SKM-1 treated with dmso at 0.1 percent for 144 hours (cell line): ENCODE data around the gene ZNF646.

ENCODE experiments used
- DNase-seq: peaks from one replicate; lab custom pipeline; 2025; ENCODE audit not compliant: unreplicated experiment; lab: John Stamatoyannopoulos, UW

ZNF646 gene

DNA sequence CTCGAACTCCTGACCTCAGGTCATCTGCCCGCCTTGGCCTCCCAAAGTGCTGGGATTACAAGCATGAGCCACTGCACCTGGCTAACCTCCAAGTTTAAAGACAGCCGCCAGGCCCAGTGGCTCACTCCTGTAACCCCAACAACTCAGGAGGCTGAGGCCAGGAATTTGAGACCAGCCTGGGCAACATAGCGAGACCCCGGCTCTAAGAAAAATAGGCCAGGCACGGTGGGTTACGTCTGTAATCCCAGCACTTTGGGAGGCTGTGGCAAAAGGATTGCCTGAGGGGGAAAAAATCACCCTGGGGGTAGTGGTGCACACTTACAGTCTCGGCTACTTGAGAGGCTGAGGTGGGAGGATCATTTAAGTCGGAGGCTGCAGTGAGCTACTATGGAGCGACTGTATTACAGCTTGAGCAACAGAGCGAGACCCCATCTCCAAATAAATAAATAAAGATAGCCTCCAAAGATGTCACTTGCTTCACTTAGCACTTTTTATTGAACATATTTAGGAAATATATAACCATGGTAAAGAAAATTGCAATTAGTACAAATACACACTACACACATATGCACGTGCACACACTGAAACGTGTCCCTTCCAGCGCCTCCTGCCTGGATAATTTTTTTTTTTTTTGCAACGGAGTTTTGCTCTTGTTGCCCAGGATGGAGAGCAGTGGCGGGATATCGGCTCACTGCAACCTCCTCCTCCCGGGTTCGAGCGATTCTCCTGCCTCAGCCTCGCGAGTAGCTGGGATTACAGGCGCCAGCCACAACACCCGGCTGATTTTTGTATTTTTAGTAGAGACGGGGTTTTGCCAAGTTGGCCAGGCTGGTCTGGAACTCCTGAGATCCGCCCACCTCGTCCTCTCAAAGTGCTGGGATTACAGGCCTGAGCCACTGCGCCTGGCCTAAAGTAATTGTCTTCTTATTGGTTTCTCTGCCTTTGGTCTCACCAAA lies 32.6 kb downstream of the ZNF646 start:
- DNase-seq = no peak

DNA sequence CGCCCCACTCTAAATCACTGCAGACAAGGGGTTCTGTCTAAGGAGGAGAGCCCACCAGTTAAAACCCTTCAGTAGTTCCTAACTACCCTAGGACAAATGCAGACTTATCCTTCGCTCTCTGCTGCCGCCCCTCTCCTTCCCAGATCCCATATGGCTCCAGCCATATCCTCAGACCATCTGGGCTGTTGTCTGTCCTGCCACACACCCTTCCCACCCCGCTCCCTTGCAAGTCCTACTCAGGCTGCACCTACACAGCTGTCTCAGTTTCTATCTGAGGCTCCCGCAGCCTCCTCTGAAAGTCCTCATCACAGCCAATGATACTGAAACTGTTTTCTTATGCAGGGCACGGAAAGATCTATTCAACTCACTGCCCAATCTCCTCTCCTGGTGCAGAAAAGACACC lies 33.2 kb downstream of the ZNF646 start:
- no peak for DNase-seq

DNA sequence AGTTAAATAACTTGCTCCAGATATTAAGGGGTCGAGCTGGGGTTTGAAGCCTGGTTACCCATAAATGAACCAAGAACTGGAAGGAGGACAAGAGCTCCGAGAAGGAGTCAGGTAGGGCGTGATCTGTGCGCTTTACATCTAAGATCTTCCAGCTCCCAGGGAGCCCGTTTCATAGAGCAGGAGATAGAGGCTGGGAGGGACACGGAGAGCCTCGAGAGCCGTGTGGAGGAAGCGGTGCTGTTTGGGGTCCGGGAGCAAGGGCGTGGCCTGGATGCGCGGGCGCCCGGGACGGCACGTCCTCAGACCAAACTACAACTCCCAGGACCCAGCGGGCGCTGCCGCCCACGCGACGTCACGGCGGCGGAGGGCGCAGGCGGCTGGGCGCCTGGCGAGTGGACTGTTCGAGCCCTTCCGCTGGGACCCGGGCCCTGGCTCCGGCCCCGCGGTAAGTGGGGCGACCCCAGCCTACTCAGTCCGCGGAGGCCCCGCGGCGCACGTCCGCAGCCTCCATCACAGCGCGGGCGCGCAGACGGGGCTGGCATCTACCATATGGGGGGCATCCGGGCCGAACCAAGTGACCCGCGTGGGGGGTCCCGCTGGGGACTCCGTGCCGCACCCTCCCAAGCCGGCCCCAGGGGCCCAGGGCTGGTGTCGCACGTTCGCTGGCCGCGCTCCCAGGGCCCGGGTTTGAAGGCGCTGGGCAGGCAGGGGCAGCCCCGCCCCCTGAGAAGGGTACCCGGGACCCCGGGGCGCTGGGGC lies 34.0 kb downstream of the ZNF646 start, which contains the start of gene BCKDK:
Gene BCKDK (plus strand): TSS at position 352 of the 759 bp plus-strand sequence. CDS start 838 bp downstream, outside the sequence.
- DNase-seq = peak; percentile 64

DNA sequence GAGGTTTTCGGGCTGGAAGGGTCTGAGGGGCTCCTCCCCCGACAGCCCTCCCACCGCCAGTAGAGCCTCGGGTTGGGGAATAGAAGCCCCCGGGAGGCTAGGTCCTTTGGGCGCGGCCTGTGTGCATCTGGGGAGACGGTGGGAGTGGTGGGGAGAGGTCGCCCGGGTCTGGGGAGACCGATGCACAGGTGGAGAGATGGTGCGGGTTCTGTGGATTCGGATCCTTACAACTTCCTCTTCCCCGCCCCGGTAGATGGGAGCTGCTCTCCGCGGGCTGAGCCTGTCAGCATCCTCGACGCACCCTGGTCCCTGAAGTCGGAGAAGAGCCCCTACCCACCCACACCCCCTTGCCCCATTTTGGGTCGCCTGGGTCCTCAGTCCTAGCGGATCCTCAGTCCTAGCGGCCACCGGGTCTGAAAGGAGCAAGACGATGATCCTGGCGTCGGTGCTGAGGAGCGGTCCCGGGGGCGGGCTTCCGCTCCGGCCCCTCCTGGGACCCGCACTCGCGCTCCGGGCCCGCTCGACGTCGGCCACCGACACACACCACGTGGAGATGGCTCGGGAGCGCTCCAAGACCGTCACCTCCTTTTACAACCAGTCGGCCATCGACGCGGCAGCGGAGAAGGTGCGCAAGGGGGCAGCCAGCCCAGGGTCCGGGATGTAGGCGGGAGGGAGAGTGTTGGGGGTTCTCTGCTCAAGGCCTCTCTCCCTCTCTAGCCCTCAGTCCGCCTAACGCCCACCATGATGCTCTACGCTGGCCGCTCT lies 34.8 kb downstream of the ZNF646 start:
- no peak for DNase-seq

DNA sequence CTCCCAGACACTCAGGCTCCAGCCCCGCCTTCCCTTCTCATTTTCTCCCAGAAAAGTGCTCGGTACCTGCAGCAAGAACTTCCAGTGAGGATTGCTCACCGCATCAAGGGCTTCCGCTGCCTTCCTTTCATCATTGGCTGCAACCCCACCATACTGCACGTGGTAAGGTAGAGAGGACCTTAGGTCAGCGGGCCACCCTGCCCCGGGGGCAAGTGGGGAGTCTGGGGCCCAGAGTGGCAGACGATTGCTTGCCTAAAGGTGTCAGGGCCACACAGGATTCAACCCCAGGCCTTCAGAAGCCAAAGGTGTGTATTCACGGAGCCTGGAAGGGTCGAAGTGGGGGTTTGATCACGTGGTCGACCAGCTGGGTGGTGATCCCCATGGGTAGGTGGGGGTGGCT lies 35.4 kb downstream of the ZNF646 start:
- DNase-seq = no peak

DNA sequence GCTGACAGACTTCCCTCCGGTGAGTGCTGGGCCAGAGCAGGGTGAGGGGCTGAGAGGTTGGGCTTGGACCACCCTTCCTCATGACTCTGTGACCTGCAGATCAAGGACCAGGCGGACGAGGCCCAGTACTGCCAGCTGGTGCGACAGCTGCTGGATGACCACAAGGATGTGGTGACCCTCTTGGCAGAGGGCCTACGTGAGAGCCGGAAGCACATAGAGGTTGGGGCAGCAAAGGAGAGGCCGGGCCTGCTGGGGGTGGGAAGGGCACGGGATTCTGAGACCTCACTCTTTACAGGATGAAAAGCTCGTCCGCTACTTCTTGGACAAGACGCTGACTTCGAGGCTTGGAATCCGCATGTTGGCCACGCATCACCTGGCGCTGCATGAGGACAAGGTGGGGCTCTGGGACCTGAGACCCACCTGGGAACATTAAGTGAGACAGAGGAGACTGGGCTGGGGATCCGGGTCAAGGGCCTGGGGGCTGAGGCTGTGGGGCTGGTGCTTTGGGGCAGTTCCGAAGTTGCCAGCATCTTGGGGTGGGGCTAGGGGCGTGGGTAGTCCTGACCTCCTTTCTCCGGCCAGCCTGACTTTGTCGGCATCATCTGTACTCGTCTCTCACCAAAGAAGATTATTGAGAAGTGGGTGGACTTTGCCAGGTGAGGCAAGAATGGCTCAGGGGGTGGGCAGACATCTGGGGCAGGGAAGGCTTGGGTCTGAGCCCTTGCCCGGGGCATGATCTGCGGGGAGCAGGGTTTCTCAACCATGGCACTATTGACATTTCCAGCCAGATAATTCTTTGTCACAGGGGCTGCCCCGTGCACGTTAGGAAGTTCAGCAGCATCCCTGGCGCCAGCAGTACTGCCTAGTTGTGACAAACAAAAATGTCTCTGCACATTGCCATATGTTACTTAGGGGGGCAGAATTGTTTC lies 36.1 kb downstream of the ZNF646 start:
- no peak for DNase-seq

DNA sequence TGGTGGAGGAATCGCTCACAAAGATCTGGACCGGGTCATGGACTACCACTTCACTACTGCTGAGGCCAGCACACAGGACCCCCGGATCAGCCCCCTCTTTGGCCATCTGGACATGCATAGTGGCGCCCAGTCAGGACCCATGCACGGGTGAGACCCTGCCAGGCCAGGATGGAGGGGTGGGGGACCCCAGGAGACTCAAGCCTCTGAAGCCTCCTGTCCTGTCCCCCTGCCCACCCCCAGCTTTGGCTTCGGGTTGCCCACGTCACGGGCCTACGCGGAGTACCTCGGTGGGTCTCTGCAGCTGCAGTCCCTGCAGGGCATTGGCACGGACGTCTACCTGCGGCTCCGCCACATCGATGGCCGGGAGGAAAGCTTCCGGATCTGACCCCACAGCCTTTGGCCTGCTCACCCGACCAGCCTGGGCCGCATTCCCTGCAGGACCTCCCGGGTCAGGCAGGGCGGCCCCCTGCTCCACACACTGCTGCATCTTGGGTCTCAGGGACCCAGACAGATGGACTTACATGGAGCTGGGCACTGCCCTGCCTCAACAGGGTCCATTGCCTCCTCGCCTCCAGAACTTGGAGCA lies 37.8 kb downstream of the ZNF646 start:
- no peak for DNase-seq

DNA sequence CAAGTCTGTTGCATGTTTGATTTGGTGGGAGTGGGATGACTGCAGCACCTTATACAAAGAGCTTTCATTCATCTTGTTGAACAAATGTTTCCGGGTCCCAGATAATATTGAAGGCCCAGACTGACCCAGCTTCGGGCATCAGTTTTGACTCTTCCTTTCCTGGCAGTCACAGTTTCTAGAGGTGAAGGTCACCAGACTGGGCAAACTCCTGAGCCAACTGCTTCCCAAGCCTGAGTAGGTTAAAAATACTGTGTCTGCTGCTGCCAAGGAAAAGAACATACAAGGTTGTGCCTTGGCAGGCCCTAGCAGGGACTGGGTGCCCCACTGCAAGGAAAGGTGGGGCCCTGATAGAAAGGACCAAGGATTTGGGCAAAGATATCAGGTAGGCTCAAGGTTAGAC lies 38.5 kb downstream of the ZNF646 start:
- DNase-seq = no peak

DNA sequence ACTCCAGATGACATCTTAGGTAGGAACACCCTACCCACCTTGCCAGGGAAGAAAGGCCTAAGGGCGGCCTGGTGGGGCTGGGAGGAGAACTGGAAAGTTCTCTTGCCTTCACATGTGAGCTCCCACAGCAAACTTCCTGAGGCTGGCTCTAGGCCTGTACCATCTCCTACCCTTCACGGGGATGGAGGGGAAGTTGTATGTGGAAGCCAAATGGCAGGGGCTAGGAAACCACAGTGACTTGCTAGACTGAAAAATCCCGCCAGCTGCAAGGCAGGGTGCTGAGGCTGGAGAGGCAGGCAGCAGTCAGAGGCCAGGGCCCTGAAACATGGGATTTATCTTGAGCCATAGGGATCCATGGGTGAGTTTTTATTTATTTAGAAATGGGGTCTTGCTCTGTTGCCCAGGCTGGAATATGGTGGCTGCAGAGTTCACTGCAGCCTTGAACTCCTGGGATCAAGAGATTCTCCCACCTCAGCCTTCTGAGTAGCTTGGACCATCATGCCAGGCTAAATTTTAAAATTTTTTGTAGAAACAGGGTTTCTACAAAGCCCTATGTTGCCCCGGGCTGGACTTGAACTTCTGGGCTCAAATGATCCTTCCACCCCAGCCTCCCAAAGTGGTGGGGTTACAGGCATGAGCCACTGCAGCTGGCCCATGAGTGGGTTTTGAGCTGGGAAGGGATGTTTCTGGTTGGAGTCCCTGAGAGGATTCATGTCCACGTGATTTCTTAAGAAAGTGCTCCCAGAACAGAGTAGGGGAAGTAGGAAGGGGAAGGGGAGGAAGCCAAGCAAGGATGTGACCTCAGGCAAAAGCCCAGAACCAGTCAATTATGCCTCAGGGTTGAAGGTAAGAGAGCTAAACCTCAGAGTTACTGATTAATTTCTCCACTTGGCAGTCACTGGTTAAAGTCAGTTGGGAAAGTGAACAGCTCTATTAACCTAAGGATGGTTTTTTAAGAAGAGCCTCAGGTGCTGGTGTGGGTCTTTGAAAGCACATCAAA lies 39.2 kb downstream of the ZNF646 start:
- peak; percentile 80 for DNase-seq

DNA sequence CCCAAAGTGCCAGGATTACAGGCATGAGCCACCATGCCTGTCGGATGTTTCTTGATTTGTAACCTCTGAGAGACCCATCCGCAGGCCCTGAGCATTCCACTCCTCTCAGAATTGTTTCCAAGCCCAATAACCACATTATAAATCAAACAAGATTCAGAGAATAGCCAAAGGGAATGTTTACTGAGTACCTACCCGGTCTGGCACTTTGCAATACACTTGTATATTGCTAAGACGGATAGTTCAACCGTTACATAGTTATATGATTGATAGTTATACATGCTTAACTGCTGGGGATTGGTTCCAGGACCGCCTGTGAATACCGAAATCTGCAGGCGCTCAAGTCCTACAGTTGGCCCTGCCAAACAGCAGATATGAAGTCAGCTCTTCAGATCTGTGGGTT lies 40.2 kb downstream of the ZNF646 start:
- DNase-seq = no peak

DNA sequence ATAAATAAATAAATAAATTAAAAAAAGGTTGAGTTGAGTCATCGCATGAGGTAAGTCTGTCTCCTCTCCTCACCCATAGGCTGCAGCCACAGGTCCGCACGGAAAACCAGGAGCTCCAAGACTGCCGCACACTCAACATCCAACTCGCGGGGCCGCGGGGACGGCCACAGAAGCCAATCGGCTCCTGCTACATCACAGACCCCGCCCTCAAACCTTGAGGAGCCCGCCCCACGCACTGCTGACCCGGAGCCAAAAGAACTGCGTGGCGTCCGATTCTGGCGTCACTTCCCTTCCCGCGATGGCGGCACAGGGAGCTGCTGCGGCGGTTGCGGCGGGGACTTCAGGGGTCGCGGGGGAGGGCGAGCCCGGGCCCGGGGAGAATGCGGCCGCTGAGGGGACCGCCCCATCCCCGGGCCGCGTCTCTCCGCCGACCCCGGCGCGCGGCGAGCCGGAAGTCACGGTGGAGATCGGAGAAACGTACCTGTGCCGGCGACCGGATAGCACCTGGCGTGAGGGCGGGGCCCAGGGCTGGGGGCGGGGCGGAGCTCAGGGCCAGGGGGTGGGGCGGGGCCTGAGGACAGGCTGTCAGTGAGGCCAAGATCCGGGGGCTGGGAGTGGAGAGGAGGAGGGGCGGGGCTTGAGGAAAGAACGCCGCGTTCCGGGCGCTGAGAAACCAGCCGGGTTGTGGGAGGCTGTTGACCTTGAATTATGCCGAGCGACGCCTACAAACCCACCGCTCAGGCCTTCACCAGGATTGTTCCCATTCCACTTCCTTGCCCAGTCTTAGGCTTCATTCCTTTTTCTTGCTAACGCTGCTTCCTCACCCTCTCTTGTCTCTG lies 43.4 kb downstream of the ZNF646 start, which contains the start of gene KAT8:
Gene KAT8 (plus strand): TSS at position 281 of the 839 bp plus-strand sequence. CDS start 18 bp downstream, at position 299.
- peak; percentile 96 for DNase-seq

DNA sequence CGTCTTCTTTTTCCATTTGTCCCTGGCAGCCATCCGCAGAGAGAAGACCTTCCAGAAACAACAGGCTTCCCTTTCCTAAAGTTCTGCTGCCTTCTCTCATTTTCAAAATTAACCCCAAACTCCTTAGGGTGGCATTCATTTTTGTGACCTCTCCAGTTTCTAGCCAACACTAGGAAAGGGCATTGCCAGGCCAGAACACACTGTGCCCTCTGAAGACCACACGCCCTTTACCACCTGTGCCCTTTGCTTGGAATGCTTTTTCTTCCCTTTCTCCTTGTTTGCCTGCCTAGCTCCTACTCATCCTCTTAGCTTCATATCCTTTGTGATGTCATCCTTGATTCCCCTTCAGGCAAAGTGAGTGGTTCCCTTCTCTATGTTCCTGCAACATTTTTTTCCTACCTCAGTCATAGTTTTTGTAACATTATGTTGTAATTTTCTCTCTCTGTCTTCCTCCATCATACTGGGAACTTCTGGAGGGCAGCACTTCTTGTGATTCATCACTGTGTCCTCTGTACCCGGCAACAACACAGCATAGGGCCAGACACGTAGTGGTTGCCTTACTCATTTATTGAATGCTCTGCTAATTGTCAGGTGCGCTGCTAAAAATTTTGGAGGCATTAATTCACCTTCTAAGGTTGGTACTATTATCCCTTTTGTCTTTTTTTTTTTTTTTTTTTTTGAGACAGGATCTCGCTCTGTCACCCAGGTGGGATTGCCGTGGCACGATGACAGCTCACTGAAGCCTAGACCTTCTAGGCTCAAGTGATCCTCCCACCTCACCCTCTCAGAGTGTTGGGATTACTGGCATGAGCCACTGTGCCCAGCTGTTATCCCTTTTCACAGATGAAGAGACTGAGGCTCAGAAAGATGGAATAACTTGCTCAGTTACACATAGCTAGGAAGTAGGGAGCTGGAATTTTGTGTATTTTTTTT lies 44.3 kb downstream of the ZNF646 start:
- DNase-seq = peak; percentile 8

DNA sequence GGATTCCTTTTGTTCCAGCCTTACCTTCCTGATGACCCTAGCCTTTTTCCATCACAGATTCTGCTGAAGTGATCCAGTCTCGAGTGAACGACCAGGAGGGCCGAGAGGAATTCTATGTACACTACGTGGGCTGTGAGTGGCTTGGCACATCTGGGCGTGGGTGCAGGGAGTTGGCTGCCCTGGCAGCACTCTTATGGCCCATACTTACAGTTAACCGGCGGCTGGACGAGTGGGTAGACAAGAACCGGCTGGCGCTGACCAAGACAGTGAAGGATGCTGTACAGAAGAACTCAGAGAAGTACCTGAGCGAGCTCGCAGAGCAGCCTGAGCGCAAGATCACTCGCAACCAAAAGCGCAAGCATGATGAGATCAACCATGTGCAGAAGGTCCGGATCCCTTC lies 45.9 kb downstream of the ZNF646 start:
- DNase-seq = no peak

DNA sequence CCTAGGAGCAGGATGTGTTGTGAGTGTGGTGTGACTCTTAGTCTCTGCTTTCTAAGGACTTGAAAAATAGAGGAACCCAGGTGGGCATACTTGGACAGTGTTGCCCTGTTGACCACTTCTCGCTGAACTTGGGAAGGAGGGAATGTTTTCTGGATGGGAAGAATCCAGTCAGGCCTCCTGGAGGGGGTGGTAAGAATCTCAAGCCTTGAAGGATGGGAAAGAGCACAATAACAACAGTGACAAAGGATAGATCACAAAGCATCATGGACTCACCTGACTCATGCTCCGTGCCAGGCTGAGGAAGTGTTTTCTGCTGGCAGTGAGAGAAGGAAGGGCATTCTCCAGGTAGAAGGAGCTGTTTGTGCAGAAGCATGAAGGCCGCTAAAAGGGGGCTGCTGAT lies 51.6 kb downstream of the ZNF646 start:
- no peak for DNase-seq

DNA sequence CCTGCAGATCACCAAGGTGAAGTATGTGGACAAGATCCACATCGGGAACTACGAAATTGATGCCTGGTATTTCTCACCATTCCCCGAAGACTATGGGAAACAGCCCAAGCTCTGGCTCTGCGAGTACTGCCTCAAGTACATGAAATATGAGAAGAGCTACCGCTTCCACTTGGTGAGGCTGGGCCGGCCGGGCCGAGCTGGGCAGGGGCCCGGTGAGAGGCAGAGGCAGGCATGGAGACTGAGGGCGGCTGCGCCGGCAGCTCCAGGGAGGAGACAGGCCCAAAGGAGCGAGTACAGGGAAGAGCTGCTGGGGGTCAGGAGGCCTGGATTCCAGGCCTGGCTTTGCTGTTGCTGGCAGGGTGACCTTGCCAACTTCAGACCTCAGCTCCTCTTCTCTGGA lies 53.0 kb downstream of the ZNF646 start:
- no peak for DNase-seq
